GM12878 (cell line): ENCODE data around the gene TPMT. TPM values are rescaled to one million over a fixed set of nuclear protein-coding genes. Genes with fewer than 3 reads are reported as not detected.

Source experiments
- ATAC-seq: fragments of 200-7000 bp; cut with Tn5 transposase; 3 replicates; pipeline ENCODE4 v1.9.1; 2020; ENCODE audit warnings: mild to moderate bottlenecking, moderate library complexity
- BruUV-seq: library from RNA; stranded (reverse); fragments of 400-500 nt; replicated peaks from 2 replicates; lab custom pipeline; 2021; lab: Mats Ljungman, UMichigan
- CTCF ChIA-PET: fragments of 300-600 bp; sonication (Branson Sonifier 250); formaldehyde crosslinking; extraction: SDS; loops from one replicate; lab custom pipeline; 2021; ENCODE audit warnings: inconsistent platforms; lab: Yijun Ruan, JAX
- POLR2A ChIA-PET: fragments of 350-600 bp; formaldehyde crosslinking; extraction: SDS; loops from one replicate; lab custom pipeline; 2021; ENCODE audit warnings: inconsistent platforms; lab: Charles Lee
- RAD21 ChIA-PET: fragments of 300-600 bp; sonication (Branson Sonifier 250); formaldehyde crosslinking; loops from one replicate; lab custom pipeline; 2023; ENCODE audit warnings: antibody characterized with exemption; ENCODE audit not compliant: unreplicated experiment; lab: Charles Lee
- SMC1A ChIA-PET: fragments of 300-600 bp; sonication (Branson Sonifier 250); formaldehyde crosslinking; loops from one replicate; lab custom pipeline; 2023; ENCODE audit not compliant: unreplicated experiment, uncharacterized antibody; lab: Charles Lee
- DNase-seq: peaks from one replicate; pipeline ENCODE4 v3.0.0-alpha.2; 2011; ENCODE audit warnings: low read depth, low spot score
- FAIRE-seq: peaks from 3 replicates; lab custom pipeline; 2011; peaks lifted over from hg19 to GRCh38; lab: Jason Lieb, UNC
- H2AFZ ChIP-seq: 2 replicates; pipeline ENCODE4 v1.6.0; 2011; ENCODE audit warnings: low read depth, low read length, control low read depth; ENCODE audit not compliant: control insufficient read depth
- H3K27ac ChIP-seq: 2 replicates; pipeline ENCODE4 v1.5.1; 2011; ENCODE audit warnings: control low read depth; ENCODE audit not compliant: control insufficient read depth, insufficient read depth
- H3K27me3 ChIP-seq, 2 experiments: replicated peaks in 1 of 2; 2 replicates each; pipeline versions ENCODE4 v1.6.0 to v1.6.1; 2011; ENCODE audit warnings: low read length in 1 of 2; ENCODE audit not compliant: control insufficient read depth in 2 of 2, insufficient read depth in 2 of 2
- H3K36me3 ChIP-seq, 2 experiments: 2 replicates each; pipeline ENCODE4 v1.5.1; 2011; ENCODE audit warnings: low read length in 1 of 2; ENCODE audit not compliant: control insufficient read depth in 2 of 2, insufficient read depth in 2 of 2
- H3K4me1 ChIP-seq: 2 replicates; pipeline ENCODE4 v1.6.1; 2011; ENCODE audit warnings: mild to moderate bottlenecking, low read length, moderate library complexity, mixed read lengths; ENCODE audit not compliant: control insufficient read depth, insufficient read depth
- H3K4me2 ChIP-seq: 2 replicates; pipeline ENCODE4 v1.6.0; 2011; ENCODE audit warnings: control low read depth; ENCODE audit not compliant: control insufficient read depth, insufficient read depth
- H3K4me3 ChIP-seq: fragments of 200-600 bp; sonication (generic); 2 replicates; pipeline ENCODE4 v1.5.1; 2016
- H3K79me2 ChIP-seq: 2 replicates; pipeline ENCODE4 v1.6.0; 2011; ENCODE audit warnings: low read length; ENCODE audit not compliant: control insufficient read depth, insufficient read depth
- H3K9ac ChIP-seq: 2 replicates; pipeline ENCODE4 v1.8.0; 2011; ENCODE audit warnings: low read length, control low read depth, mixed read lengths; ENCODE audit not compliant: control insufficient read depth, insufficient read depth
- H3K9me3 ChIP-seq: replicated peaks from 3 replicates; pipeline ENCODE4 v1.5.1; 2011; ENCODE audit warnings: mild to moderate bottlenecking, low read length; ENCODE audit not compliant: control insufficient read depth, insufficient read depth
- H4K20me1 ChIP-seq: 2 replicates; pipeline ENCODE4 v1.6.0; 2011; ENCODE audit not compliant: control insufficient read depth, insufficient read depth
- BACH1 ChIP-seq: fragments of 450-650 bp; IDR thresholded peaks from 2 replicates; pipeline ENCODE4 v1.6.1; 2017; ENCODE audit warnings: mild to moderate bottlenecking, borderline replicate concordance
- BCL11A ChIP-seq: IDR thresholded peaks from 2 replicates; pipeline ENCODE4 v1.6.1; 2011; ENCODE audit warnings: low read depth, low read length
- SPI1 ChIP-seq: IDR thresholded peaks from 2 replicates; pipeline ENCODE4 v1.6.1; 2011; ENCODE audit warnings: low read depth, mild to moderate bottlenecking, low read length, moderate library complexity, borderline replicate concordance; ENCODE audit not compliant: insufficient read depth
- STAT1 ChIP-seq: fragments of 450-650 bp; conservative IDR thresholded peaks from 2 replicates; pipeline ENCODE4 v1.6.1; 2014; ENCODE audit warnings: antibody characterized with exemption, mild to moderate bottlenecking
- ZBED1 ChIP-seq: IDR thresholded peaks from 2 replicates; pipeline ENCODE4 v1.6.1; 2016; ENCODE audit warnings: borderline replicate concordance
- WGBS: methylation state at CpG from one replicate; pipeline ENCODE4 v1.1.6; 2016; ENCODE audit warnings: low lambda C conversion rate; ENCODE audit not compliant: insufficient replicate concordance, insufficient coverage; ENCODE audit errors: missing lambda C conversion rate; 5-methylcytosine and 5-hydroxymethylcytosine counted together
- in situ Hi-C: fragments of 300-500 bp; cut with MboI; formaldehyde crosslinking; loops from 9 replicates; pipeline ENCODE4 v1.14.3; 2018; ENCODE audit warnings: mixed read lengths
- intact Hi-C: fragments of 100-400 bp; cut with micrococcal nuclease; formaldehyde crosslinking; loops from one replicate; pipeline ENCODE4 v1.14.2; 2022; ENCODE audit not compliant: unreplicated experiment
- polyA plus RNA-seq, 11 experiments: library from polyadenylated mRNA; depleted of rRNA in 4 of 11; unstranded in 6 of 11; stranded (reverse) in 5 of 11; fragments of >200 nt; fragmentation: Nextera tagmentation in 4 of 11; fragmentation: Illumina TruSeq in 1 of 11; extraction: Ambion mirVana in 4 of 11; extraction: Trizol in 1 of 11; gene quantifications; 1 replicate in 1 of 11; 2 replicates in 10 of 11; pipeline versions ENCODE4 v1.2.1 to v1.2.3, GENCODE V29; 2011 to 2016; ENCODE audit warnings: inconsistent platforms in 2 of 11, missing spikeins in 2 of 11, low read depth in 1 of 11
- total RNA-seq, 4 experiments: library from RNA; depleted of rRNA in 3 of 4; stranded (reverse); fragments of >200 nt in 3 of 4; fragmentation: Illumina TruSeq in 1 of 4; extraction: Trizol in 1 of 4; gene quantifications; 2 replicates each; pipeline versions ENCODE4 v1.2.1 to v1.2.3, GENCODE V29; 2013 to 2021
- TF ChIP-seq, protein P1 (sequence below): IDR thresholded peaks from 2 replicates; pipeline ENCODE4 v1.6.1; 2011; ENCODE audit warnings: borderline replicate concordance, low read depth, mild to moderate bottlenecking, moderate library complexity, low read length; ENCODE audit not compliant: insufficient read depth, poor library complexity, severe bottlenecking

TPMT gene
- total and polyA plus RNA-seq, 10 of the 15 experiments (the other 5 are each of a cell fraction or from before 2014, with no cell fraction given): 7.9 to 18.2 (median 16.3) TPM

- Histone ChIP-seq H3K79me2 (no peaks in the 10 kb centered on the region), H4K20me1 (no peaks in the 10 kb centered on the region), H3K4me3 (no peak overlapping the region), H3K4me1 (no peaks in the 10 kb centered on the region), H3K27ac (no peak overlapping the region), H3K9me3 (0 out of 3 replicates have a peak, but pooled peaks cover 2% of the 10 kb centered on the region), H3K27me3 (no peaks in the 10 kb centered on the region), H3K9ac (no peak overlapping the region), H2AFZ (no peak overlapping the region), H3K4me2 (no peak overlapping the region), H3K36me3 (peaks cover 0 to 13% of the 10 kb centered on the region in 2 experiments; a peak in 2 of 4 replicates)
- CTCF ChIA-PET: no interaction called here
- SMC1A ChIA-PET: no interaction called here
- no peak for TF ChIP-seq SPI1
- TF ChIP-seq, protein P1, sequence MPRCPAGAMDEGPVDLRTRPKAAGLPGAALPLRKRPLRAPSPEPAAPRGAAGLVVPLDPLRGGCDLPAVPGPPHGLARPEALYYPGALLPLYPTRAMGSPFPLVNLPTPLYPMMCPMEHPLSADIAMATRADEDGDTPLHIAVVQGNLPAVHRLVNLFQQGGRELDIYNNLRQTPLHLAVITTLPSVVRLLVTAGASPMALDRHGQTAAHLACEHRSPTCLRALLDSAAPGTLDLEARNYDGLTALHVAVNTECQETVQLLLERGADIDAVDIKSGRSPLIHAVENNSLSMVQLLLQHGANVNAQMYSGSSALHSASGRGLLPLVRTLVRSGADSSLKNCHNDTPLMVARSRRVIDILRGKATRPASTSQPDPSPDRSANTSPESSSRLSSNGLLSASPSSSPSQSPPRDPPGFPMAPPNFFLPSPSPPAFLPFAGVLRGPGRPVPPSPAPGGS: no peak
- RAD21 ChIA-PET: no interaction called here
- 98% methylated on average over 4 of the region's 4 CpGs for WGBS
- DNase-seq (no peak), FAIRE-seq (no peak), ATAC-seq (no peak)
- no TSS peak for BruUV-seq
- POLR2A ChIA-PET: interaction anchor here (2.1 kb wide), 1 partner anchor 9 kb away, joined by 5 read pairs; no protein-coding TSS in a partner anchor
- in situ Hi-C loops: no loop called here
- intact Hi-C loops: no loop called here
These were observed 10.9 kb upstream of the TPMT start for GRCh38 chr6:18165751-18166150.

GRCh38 chr6:18162401-18162800 lies 7.5 kb upstream of the TPMT start:
- Histone ChIP-seq H3K4me3 (no peak overlapping the region), H2AFZ (no peak overlapping the region), H3K9ac (no peak overlapping the region), H3K4me2 (no peak overlapping the region)
- CTCF ChIA-PET: interaction anchor here (0.5 to 0.6 kb wide), 2 partner anchors 48 to 135 kb away, joined by 3 read pairs; no protein-coding TSS in a partner anchor
- 92% methylated on average over 2 of the region's 2 CpGs for WGBS
- TF ChIP-seq BACH1 (no peak), STAT1 (no peak), BCL11A (no peak), ZBED1 (no peak)
- TF ChIP-seq, all 136 proteins: peak for 0
- in situ Hi-C loops: no loop called here
- peaks cover 0 to 13% of the 10 kb centered on the region in 2 experiments; a peak in 2 of 4 replicates for H3K36me3 ChIP-seq
- no peak overlapping the region for H3K27ac ChIP-seq
- no TSS peak for BruUV-seq
- POLR2A ChIA-PET: no interaction called here
- no peaks in the 10 kb centered on the region for H4K20me1 ChIP-seq
- FAIRE-seq (no peak), DNase-seq (no peak), ATAC-seq (no peak)
- no peaks in the 10 kb centered on the region for H3K4me1 ChIP-seq
- SMC1A ChIA-PET: no interaction called here
- no peaks in the 10 kb centered on the region for H3K27me3 ChIP-seq
- RAD21 ChIA-PET: no interaction called here
- H3K9me3 ChIP-seq: no peaks in the 10 kb centered on the region
- intact Hi-C loops: no loop called here
- H3K79me2 ChIP-seq: no peaks in the 10 kb centered on the region
